Measurements from ENCODE around the gene SMAP2. TPM values are rescaled to one million over a fixed set of nuclear protein-coding genes. Genes with fewer than 3 reads are reported as not detected.

SMAP2 gene
- total RNA-seq, 1 experiment from 2014 or later: 8.2 TPM

DNA sequence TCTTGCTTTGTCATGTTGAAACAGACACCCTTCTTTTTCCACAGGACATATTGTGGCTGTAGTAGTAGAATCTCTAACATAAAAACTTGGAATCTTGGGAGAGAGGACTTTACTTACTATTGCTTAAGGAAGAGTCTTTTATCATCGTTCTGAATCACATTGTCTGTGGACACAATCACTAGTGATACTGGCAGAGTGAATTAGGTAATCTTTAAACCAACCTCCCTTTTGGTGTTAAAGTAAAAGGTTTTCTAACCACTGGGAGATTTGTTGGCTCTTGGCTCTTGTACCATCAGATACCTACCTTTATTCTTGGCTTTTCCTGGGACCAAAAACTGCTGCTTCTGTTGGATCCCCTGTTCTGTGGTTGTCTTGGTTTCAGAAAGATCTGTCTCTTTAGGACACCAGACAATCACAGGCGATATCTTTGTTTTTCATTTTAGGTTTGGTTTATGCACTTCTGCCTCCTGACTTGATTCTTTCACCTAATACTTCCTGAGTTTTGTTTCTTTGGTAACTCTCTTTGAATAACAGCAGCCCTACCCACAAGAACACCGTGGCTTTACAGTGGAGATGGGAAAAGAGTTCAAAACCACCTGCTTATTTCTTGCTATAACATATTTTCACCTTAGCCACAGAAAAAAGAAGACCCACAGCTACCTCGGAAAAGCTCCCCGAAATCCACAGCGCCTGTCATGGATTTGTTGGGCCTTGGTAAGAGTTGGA is 40.2 kb downstream of the SMAP2 start:
- Histone ChIP-seq H3T11ph (ENCODE audit: low read length) (no peak overlapping the region), H4K91ac (ENCODE audit: insufficient read length, low read depth, low read length) (no peak overlapping the region), H3K9ac (ENCODE audit: extremely low read depth, insufficient read length, low read length) (no peak overlapping the region), H3K4ac (ENCODE audit: low read depth, low read length) (no peak overlapping the region), H2BK12ac (ENCODE audit: insufficient read length, low read depth, low read length) (no peak overlapping the region), H4K20me1 (ENCODE audit: control insufficient read depth, insufficient read depth, insufficient read length) (no peaks in the 10 kb centered on the region), H4K8ac (replicated peaks; ENCODE audit: insufficient read length, low read depth, low read length) (no peak overlapping the region), H3K27ac (ENCODE audit: insufficient read length, low read depth, low read length) (no peak overlapping the region), H2BK120ac (ENCODE audit: low read depth, low read length, poor library complexity, severe bottlenecking) (no peak overlapping the region), H3K56ac (ENCODE audit: insufficient read length, low read depth, low read length) (no peak overlapping the region), H3K14ac (ENCODE audit: insufficient read depth, low read length) (no peak overlapping the region), H2AFZ (ENCODE audit: low read length) (no peak overlapping the region), H3K18ac (ENCODE audit: insufficient read length, low read depth, low read length) (no peak overlapping the region), H2BK5ac (ENCODE audit: insufficient read length, low read length) (no peak overlapping the region), H3K79me1 (ENCODE audit: insufficient read depth, low read depth, low read length, poor library complexity, severe bottlenecking) (no peaks in the 10 kb centered on the region), H2BK15ac (ENCODE audit: low read depth, low read length) (no peak overlapping the region), H2BK20ac (ENCODE audit: low read depth, low read length, poor library complexity, severe bottlenecking) (no peak overlapping the region), H3K23ac (ENCODE audit: insufficient read length, low read depth, low read length) (no peak overlapping the region), H3K4me1 (ENCODE audit: insufficient read depth, low read length) (no peaks in the 10 kb centered on the region), H3K23me2 (ENCODE audit: insufficient read length, low read depth, low read length, poor library complexity, severe bottlenecking) (no peaks in the 10 kb centered on the region), H3K27me3 (ENCODE audit: insufficient read depth, low read length) (no peaks in the 10 kb centered on the region), H3K79me2 (ENCODE audit: insufficient read depth, low read length) (no peaks in the 10 kb centered on the region), H2AK5ac (ENCODE audit: insufficient read length, low read length) (no peak overlapping the region), H4K5ac (ENCODE audit: insufficient read length, low read depth, low read length) (no peak overlapping the region), H3K9me3 (ENCODE audit: control insufficient read depth, low read depth, low read length) (no peaks in the 10 kb centered on the region), H3K4me2 (ENCODE audit: insufficient read depth, insufficient read length, low read length) (no peak overlapping the region)
- Mint-ChIP-seq H3K4me1 (peaks cover 17 to 18% of the 10 kb centered on the region in 2 experiments), H3K4me3 (no peak overlapping the region), H3K27me3 (ENCODE audit: low read depth) (no peaks in the 10 kb centered on the region), H3K27ac (no peak overlapping the region), H3K9me3 (no peaks in the 10 kb centered on the region), H3K36me3 (ENCODE audit: insufficient read depth in 1 of 3, low read depth in 3 of 3) (peaks cover 0 to 9% (median 5%) of the 10 kb centered on the region in 3 experiments; a peak in 4 of 7 replicates)
- no CpG with 5 or more reads among the region's 6 CpGs for WGBS (ENCODE audit: extremely low coverage, insufficient read length, low lambda C conversion rate)
- no peak for DNase-seq
- TF ChIP-seq, protein P1, sequence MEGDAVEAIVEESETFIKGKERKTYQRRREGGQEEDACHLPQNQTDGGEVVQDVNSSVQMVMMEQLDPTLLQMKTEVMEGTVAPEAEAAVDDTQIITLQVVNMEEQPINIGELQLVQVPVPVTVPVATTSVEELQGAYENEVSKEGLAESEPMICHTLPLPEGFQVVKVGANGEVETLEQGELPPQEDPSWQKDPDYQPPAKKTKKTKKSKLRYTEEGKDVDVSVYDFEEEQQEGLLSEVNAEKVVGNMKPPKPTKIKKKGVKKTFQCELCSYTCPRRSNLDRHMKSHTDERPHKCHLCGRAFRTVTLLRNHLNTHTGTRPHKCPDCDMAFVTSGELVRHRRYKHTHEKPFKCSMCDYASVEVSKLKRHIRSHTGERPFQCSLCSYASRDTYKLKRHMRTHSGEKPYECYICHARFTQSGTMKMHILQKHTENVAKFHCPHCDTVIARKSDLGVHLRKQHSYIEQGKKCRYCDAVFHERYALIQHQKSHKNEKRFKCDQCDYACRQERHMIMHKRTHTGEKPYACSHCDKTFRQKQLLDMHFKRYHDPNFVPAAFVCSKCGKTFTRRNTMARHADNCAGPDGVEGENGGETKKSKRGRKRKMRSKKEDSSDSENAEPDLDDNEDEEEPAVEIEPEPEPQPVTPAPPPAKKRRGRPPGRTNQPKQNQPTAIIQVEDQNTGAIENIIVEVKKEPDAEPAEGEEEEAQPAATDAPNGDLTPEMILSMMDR (conservative IDR thresholded peaks at IDR 0.05): no peak

Measured in H9 (cell line).